Central memory CD8-positive, alpha-beta T cell (primary cell): ENCODE data around the gene EEFSEC.

Experiments
- ATAC-seq: fragments of 150-1000 bp; cut with Tn5 transposase; replicated peaks from 2 replicates; pipeline ENCODE4 v1.10.0; 2022; ENCODE audit warnings: mild to moderate bottlenecking, moderate FRiP score, moderate number of reproducible peaks; ENCODE audit not compliant: poor library complexity, severe bottlenecking; ENCODE audit errors: extremely low read depth
- DNase-seq, 2 donors: peaks; one replicate each; pipeline ENCODE4 v3.0.0; 2021; ENCODE audit warnings: low spot score in 2 of 2
- H3K27ac Mint-ChIP-seq: one replicate; pipeline ENCODE4 v1.8.0; 2022; ENCODE audit warnings: low read depth, mild to moderate bottlenecking, moderate library complexity, mixed read lengths
- H3K27me3 Mint-ChIP-seq: one replicate; pipeline ENCODE4 v1.8.0; 2022; ENCODE audit warnings: mixed read lengths
- H3K36me3 Mint-ChIP-seq: one replicate; pipeline ENCODE4 v1.8.0; 2022; ENCODE audit warnings: mild to moderate bottlenecking, moderate library complexity, mixed read lengths; ENCODE audit not compliant: insufficient read depth
- H3K4me1 Mint-ChIP-seq: one replicate; pipeline ENCODE4 v1.8.0; 2022; ENCODE audit warnings: mixed read lengths
- H3K4me3 Mint-ChIP-seq: one replicate; pipeline ENCODE4 v1.8.0; 2022; ENCODE audit warnings: mild to moderate bottlenecking, moderate library complexity, mixed read lengths
- H3K9me3 Mint-ChIP-seq: one replicate; pipeline ENCODE4 v1.8.0; 2022; ENCODE audit warnings: mixed read lengths

Gene EEFSEC

DNA sequence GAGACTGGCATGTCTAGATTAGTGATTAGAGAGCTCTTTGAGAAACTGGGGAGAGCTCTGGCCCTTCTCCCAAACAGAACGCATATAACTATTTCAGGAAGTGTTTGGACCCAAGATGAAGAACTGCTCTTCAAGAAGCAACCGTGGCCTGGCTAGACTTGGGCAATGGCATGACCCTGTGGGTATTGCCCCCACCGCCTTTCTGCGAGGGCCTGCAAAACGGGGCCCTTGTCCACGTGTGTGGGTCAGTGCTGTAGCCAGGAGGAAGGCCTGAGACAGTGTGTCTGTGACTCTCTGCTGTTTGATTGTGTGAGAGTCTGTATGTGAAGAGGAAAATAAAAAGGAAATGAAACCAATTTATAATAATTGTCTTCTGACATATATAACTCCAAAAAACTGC lies 42.5 kb downstream of the EEFSEC start:
- no peak overlapping the region for H3K27ac Mint-ChIP-seq
- DNase-seq, result no peak
- no peak for ATAC-seq
- H3K4me1 Mint-ChIP-seq, result peaks cover 8% of the 10 kb centered on the region
- H3K9me3 Mint-ChIP-seq, result no peaks in the 10 kb centered on the region
- H3K4me3 Mint-ChIP-seq, result no peak overlapping the region
- no peaks in the 10 kb centered on the region for H3K27me3 Mint-ChIP-seq
- no peaks in the 10 kb centered on the region for H3K36me3 Mint-ChIP-seq

DNA sequence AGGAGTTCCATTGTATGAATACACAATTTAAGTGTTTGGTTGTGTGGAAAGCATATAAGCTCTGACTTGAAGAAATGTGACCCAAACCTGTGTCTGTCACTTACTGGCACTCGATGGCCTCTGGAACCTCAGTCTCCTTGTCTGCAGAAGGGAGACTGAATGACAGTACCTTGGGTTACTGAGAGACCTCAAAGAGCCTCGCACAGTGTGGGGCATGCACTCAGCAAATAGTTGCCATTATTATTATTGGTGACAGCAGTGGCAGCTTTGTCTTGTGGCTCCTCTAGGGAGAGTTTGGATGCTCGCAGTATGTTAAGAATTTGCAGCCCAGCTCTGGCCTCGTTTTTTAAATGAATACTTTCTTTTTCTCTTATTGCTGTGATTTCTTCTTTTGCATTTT lies 43.4 kb downstream of the EEFSEC start:
- H3K36me3 Mint-ChIP-seq, result no peaks in the 10 kb centered on the region
- no peak overlapping the region for H3K27ac Mint-ChIP-seq
- no peaks in the 10 kb centered on the region for H3K27me3 Mint-ChIP-seq
- H3K9me3 Mint-ChIP-seq, result no peaks in the 10 kb centered on the region
- no peak for ATAC-seq
- H3K4me3 Mint-ChIP-seq, result no peak overlapping the region
- H3K4me1 Mint-ChIP-seq, result peaks cover 8% of the 10 kb centered on the region
- no peak for DNase-seq

GRCh38 chr3:128197855-128198254 lies 44.6 kb downstream of the EEFSEC start:
- ATAC-seq (no peak), DNase-seq (no peak)
- no peak overlapping the region for H3K27ac Mint-ChIP-seq
- no peaks in the 10 kb centered on the region for H3K9me3 Mint-ChIP-seq
- no peaks in the 10 kb centered on the region for H3K27me3 Mint-ChIP-seq
- H3K4me1 Mint-ChIP-seq, result peaks cover 8% of the 10 kb centered on the region
- no peaks in the 10 kb centered on the region for H3K36me3 Mint-ChIP-seq
- H3K4me3 Mint-ChIP-seq, result no peak overlapping the region

- no peak overlapping the region for H3K27ac Mint-ChIP-seq
Observed at GRCh38 chr3:128198313-128198712, 45.0 kb downstream of the EEFSEC start.

DNA sequence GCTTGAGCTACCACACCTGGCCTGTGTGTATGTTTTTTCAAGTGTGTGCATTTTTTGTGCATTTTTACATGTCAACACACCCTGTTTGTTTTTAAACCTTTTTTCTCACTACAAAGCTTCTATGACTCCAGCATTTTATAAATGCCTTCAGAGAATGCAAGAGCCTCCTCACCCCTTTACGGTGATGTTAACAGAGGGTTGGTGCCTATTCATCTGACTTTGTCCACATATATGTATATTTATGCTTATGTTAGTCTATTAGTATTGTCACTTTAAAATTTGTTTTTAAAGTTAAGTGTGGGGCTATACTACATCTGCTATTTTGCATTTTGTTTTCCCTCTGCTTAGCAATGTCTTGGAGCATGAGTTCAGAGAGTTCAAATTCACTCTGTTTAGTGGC lies 45.8 kb downstream of the EEFSEC start:
- H3K4me3 Mint-ChIP-seq, result no peak overlapping the region
- H3K4me1 Mint-ChIP-seq, result peaks cover 14% of the 10 kb centered on the region
- H3K27me3 Mint-ChIP-seq, result no peaks in the 10 kb centered on the region
- H3K9me3 Mint-ChIP-seq, result no peaks in the 10 kb centered on the region
- no peak for DNase-seq
- no peaks in the 10 kb centered on the region for H3K36me3 Mint-ChIP-seq
- no peak for ATAC-seq
- no peak overlapping the region for H3K27ac Mint-ChIP-seq

More at GRCh38 chr3:128198313-128198712, 45.0 kb downstream of the EEFSEC start:
- H3K9me3 Mint-ChIP-seq, result no peaks in the 10 kb centered on the region
- DNase-seq, result no peak
- no peaks in the 10 kb centered on the region for H3K36me3 Mint-ChIP-seq
- no peaks in the 10 kb centered on the region for H3K27me3 Mint-ChIP-seq
- no peak for ATAC-seq
- peaks cover 12% of the 10 kb centered on the region for H3K4me1 Mint-ChIP-seq
- H3K4me3 Mint-ChIP-seq, result no peak overlapping the region

GRCh38 chr3:128201158-128201755 lies 48.0 kb downstream of the EEFSEC start:
- H3K36me3 Mint-ChIP-seq, result no peaks in the 10 kb centered on the region
- H3K4me3 Mint-ChIP-seq, result no peak overlapping the region
- ATAC-seq (no peak), DNase-seq (no peak)
- peaks cover 14% of the 10 kb centered on the region for H3K4me1 Mint-ChIP-seq
- no peak overlapping the region for H3K27ac Mint-ChIP-seq
- H3K9me3 Mint-ChIP-seq, result no peaks in the 10 kb centered on the region
- no peaks in the 10 kb centered on the region for H3K27me3 Mint-ChIP-seq

- H3K9me3 Mint-ChIP-seq, result no peaks in the 10 kb centered on the region
- no peaks in the 10 kb centered on the region for H3K36me3 Mint-ChIP-seq
- H3K27me3 Mint-ChIP-seq, result no peaks in the 10 kb centered on the region
- H3K4me3 Mint-ChIP-seq, result no peak overlapping the region
- ATAC-seq (no peak), DNase-seq (no peak)
- peaks cover 17% of the 10 kb centered on the region for H3K4me1 Mint-ChIP-seq
- no peak overlapping the region for H3K27ac Mint-ChIP-seq
Observed at GRCh38 chr3:128203169-128203568, 49.9 kb downstream of the EEFSEC start.

GRCh38 chr3:128205558-128206145 lies 52.4 kb downstream of the EEFSEC start:
- peaks cover 27% of the 10 kb centered on the region for H3K4me1 Mint-ChIP-seq
- H3K27me3 Mint-ChIP-seq, result no peaks in the 10 kb centered on the region
- H3K4me3 Mint-ChIP-seq, result no peak overlapping the region
- H3K27ac Mint-ChIP-seq, result no peak overlapping the region
- DNase-seq (no peak), ATAC-seq (no peak)
- H3K9me3 Mint-ChIP-seq, result no peaks in the 10 kb centered on the region
- peaks cover 2% of the 10 kb centered on the region for H3K36me3 Mint-ChIP-seq

GRCh38 chr3:128207951-128208350 lies 54.7 kb downstream of the EEFSEC start:
- DNase-seq, result no peak
- Mint-ChIP-seq H3K4me3 (no peak overlapping the region), H3K9me3 (no peaks in the 10 kb centered on the region), H3K36me3 (peaks cover 2% of the 10 kb centered on the region), H3K4me1 (peaks cover 32% of the 10 kb centered on the region), H3K27me3 (no peaks in the 10 kb centered on the region), H3K27ac (no peak overlapping the region)
- no peak for ATAC-seq

- ATAC-seq, result no peak
- peaks cover 2% of the 10 kb centered on the region for H3K36me3 Mint-ChIP-seq
- H3K4me3 Mint-ChIP-seq, result no peak overlapping the region
- no peaks in the 10 kb centered on the region for H3K27me3 Mint-ChIP-seq
- H3K4me1 Mint-ChIP-seq, result peaks cover 42% of the 10 kb centered on the region
- no peaks in the 10 kb centered on the region for H3K9me3 Mint-ChIP-seq
- H3K27ac Mint-ChIP-seq, result no peak overlapping the region
- no peak for DNase-seq
Observed at GRCh38 chr3:128210711-128211110, 57.4 kb downstream of the EEFSEC start.

- Mint-ChIP-seq H3K27me3 (no peaks in the 10 kb centered on the region), H3K4me3 (no peak overlapping the region), H3K36me3 (no peaks in the 10 kb centered on the region), H3K27ac (no peak overlapping the region), H3K9me3 (no peaks in the 10 kb centered on the region), H3K4me1 (peaks cover 32% of the 10 kb centered on the region)
- DNase-seq, result no peak
- ATAC-seq, result no peak
Observed at GRCh38 chr3:128214056-128214455, 60.8 kb downstream of the EEFSEC start.

GRCh38 chr3:128215290-128215689 lies 62.0 kb downstream of the EEFSEC start:
- Mint-ChIP-seq H3K36me3 (no peaks in the 10 kb centered on the region), H3K9me3 (no peaks in the 10 kb centered on the region), H3K27me3 (no peaks in the 10 kb centered on the region), H3K4me1 (peaks cover 32% of the 10 kb centered on the region), H3K27ac (no peak overlapping the region), H3K4me3 (no peak overlapping the region)
- DNase-seq, result no peak
- ATAC-seq, result no peak

- no peak for DNase-seq
- Mint-ChIP-seq H3K4me3 (no peak overlapping the region), H3K27ac (no peak overlapping the region), H3K36me3 (no peaks in the 10 kb centered on the region), H3K9me3 (peaks cover 3% of the 10 kb centered on the region), H3K27me3 (no peaks in the 10 kb centered on the region), H3K4me1 (peaks cover 32% of the 10 kb centered on the region)
- no peak for ATAC-seq
Observed at GRCh38 chr3:128215800-128216495, 62.7 kb downstream of the EEFSEC start.
